AG08395 (cell line): ENCODE results near the gene ERP27.

ENCODE experiments used
- DNase-seq: peaks from one replicate; pipeline ENCODE4 v3.0.0; 2012; ENCODE audit warnings: mixed read lengths, low spot score

ERP27 gene

DNA sequence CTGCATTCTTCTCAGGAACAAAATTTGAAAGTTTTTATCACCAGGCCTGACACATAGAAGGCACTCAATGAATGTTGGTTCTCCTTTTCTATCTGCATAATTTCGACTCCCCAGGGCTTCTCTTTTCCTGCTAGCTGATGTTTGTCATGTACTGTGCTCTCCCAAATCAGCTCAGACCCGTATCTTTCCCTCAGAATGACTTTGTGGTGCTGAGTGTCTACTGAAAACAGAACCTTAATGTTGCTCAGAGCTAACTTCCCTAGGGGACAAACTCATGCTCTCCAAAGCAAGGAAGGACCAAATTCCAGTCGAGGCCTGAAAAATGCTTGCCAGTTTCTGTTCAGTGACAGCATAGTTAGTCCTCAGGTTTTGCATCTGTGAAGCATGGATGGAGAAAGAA lies 21.1 kb upstream of the ERP27 start:
- DNase-seq: no peak

DNA sequence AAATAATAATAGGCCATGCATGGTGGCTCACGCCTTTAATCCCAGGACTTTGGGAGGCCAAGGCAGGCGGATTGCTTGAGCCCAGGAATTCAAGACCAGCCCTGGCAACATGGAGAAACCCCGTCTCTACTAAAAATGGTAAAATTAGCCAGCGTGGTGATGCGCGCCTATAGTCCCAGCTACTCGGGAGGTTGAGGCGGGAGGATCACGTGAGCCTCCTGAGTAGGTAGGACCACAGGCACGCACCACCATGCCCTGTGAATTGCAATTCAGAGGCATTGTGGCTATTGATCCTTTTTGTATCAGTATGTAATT lies 20.7 kb upstream of the ERP27 start:
- DNase-seq: no peak

DNA sequence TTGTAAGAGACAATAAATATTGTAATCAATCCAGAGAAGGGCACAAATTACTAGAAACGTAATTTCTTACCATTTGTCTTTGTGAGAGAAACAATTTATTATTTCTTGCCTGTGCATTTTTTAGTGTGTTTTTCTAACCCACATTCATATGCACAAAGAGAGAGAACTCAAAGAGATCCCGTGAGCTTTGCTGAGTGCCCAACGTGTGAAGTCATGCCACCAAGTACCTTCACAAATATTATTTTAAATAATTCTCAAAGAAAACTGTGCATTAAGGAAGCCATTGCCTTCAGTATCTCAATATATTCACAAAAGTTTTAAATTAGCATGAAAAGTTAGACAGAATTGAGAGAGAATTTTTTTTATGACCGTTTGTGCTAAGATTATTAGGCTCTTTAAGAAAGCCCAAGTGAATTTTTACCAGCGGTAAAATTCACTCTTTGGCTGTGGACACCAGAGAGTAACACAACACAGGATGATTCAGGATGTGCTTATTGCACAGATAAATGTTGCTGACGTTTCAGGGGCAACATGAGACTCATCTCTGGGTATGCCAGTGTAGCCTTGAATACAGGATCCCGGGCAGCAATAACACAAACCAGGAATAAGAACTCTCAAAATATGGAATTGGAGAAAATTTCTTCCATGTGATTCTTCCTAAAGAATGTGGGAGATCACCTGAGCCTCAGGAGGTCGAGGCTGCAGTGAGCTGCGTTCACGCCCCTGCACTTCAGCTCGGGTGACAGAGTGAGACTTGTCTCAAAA lies 20.2 kb upstream of the ERP27 start:
- no peak for DNase-seq

DNA sequence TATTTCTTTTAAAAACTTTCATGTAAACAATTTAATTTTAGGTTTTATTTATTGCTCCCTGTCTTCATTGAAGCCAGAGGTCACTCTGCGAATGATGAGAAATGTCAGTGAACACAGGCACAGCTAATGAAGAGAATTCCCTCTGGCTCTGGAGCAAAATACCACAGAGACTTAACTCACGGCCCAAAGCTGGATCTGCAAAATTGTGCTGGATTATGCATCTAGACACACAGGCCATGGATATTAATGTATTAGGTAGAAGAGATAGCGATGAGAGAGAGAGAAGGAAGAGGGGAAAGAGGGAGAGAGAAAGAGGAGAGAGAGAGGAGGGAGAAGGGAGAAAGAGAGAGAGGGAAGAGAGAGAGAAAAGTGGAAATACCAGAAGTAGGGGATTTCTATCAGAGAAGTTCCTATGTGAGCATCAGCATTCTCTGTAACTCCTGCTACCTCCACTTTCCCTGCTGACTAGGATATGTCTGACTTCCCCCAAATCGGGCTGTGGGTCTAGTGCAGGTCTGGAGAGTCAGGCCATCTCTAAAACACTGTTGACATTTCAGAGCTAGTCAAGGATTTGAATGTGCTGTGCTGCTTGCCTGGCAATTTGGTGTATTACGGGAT lies 19.3 kb upstream of the ERP27 start:
- DNase-seq: no peak

DNA sequence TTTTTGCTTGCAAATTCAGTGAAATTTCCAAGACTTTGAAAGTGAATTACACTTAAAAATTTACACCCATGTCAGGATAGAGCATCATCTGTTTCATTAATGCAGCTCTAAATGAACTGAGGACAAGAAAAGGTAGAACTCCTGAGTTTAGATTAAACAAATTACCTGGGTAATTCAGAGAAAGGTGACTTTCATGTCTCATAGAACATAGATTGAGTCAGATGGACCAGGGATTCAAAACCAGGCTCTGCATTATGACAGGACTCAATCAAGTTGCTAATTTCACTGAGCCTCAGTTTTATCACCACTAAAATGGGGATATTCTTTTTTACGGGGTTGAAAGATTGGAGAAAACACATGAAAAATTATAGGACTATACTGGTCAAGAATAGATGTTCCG lies 18.6 kb upstream of the ERP27 start:
- no peak for DNase-seq

DNA sequence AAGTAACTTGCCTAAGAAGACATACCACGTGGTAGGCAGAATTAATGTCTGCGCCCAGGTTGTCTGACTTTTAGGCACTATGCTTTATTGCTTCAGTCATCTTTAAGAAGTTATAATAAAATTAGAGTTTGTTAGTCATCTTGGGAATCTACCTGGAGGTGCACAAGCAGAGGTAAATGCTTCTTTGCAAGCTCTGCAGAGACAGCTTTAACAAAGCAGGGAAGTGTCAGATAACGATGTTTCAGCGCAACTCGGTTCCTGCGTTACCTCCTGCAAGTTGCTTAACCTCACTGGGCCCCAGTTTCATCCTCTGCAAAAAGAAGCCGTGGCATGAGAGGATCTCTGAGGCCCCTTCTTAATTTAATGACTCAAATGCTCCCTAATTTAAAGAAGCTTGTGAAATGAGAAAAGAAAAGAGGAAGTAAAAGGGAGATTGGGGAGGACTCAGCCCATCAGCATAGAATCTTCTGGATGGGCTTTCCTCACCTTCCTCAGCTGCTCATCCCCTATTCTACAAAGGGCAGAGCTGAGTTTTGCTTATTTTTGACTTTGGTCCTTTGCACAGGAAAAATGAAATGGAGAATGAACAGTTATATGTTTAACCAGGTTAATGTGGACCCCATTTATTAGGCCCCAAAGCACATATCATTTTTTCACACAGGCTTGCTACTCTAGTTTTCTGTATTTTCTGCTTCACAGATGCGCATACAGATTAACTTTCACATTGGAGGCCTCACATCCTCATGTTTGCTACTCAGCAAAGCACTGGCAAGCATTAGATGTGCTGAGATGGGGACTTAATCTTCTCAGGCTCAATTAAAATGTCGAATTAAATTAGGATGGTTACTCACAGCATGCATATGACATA lies 17.9 kb upstream of the ERP27 start:
- no peak for DNase-seq

DNA sequence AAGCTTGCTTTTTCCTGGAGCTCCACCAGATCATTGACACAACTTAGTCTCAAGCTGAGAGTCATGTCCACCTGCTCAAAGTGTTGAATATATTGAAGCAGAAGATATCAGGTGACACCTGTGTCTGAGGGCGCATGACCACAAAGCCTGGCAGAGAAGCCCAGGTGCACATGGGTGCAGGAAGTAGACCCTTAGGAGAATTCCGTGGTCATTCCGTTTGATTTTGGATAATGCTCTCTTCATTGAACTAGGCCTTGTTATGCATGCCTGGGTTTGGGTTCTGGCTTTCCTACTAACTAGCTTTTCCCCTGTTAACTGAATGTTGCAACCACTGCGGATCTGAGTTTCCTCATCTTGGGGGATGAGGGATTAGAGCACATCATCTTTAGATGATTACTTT lies 15.9 kb upstream of the ERP27 start:
- no peak for DNase-seq

DNA sequence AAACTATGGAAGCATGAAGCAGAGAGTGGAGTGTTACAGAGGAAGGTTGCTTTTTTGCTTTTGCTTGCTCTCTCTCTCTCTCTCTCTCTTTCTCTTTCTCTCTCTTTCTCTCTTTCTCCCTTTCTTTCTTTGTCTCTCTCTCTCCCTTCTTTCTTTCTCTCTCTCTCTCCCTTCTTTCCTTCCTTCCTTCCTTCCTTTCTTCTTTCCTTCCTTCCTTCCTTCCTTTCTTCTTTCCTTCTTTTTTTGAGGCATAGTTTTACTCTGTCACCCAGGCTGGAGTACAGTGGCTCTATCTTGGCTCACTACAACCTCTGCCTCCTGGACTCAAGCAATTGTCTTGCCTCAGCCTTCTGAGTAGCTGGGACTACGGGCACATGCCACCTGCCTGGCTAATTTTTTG lies 15.4 kb upstream of the ERP27 start:
- no peak for DNase-seq

DNA sequence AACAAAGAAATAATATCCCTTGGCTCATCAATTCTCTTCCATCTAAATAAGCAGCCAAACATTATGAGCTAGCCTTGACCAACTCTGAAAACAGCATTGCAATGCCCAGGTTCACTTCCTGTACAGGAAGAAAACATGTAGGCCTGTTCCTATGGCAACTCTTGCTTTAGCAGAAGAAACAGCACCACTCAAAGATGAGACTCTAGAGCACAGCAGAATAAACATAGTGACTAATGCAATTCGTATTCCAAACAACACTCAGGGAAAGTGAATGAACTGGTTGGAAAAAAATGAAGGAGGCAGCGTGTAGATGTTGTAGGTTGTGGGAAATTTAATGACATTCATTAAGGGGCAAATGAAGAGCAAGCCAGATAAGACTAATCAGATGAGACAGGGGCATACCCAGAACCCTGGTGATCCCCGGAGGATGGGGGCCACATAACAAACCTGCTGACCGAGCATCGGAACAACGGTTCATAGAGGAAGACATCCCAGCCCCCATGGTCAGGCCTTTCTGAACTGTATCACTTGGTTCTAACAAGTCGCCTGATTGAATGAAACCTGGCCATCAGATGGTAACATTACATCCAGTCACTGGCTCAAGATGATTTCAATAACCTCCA lies 14.1 kb upstream of the ERP27 start:
- DNase-seq: peak; percentile 80

DNA sequence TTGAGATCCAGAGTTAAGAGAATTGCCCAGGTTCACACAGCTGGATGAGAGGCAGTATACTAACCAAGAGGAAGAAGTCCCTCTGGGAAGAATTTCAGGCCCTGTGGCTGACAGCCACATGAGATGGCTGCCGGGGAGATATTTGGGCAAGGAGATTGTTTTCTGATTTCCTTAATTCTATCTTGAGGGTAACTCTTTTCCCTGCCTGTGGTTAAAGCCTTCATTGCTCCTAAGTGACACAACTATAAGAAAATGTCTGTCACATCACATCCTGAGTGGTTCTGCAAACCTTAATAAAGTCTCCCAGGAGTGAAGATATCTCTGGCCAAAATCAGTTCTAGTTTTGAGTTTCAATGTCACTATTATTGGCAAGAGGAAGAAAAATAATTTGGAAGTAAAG lies 13.5 kb upstream of the ERP27 start:
- DNase-seq: no peak

DNA sequence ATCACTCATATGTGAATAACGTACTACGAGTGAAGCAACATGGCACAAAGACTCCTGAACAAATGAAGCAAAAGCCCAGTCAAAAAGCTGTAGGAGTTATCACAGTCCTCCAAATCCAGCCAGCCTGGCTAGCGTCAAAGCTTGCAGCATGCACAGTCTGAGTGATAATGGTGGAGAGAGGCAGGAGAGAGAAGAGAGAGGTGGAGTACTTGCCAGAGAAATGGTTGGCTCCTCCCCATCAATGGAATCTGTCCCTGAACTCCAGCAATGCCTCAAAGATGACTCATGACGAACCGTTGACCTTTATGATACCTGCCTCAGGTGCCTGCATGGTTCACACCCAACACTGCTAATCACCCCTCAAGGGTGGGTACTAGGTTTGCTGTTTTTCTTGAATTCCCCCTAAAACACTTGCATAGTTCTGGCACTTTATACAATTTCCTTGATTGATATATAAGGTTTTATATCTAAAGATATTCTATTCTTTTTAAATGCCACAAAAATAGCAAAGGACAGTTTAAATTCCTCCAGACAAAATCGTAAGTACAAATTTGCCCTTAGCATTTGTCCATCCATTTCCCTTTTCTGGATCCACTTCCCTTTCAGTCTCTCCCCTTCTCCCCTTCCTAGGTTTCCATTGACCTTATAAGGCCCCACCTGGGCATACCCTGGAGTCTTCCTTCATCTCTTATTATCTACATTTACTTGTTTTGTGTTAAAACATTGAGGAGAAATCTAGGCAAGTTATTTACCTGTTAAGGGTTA lies 12.8 kb upstream of the ERP27 start:
- DNase-seq: no peak

DNA sequence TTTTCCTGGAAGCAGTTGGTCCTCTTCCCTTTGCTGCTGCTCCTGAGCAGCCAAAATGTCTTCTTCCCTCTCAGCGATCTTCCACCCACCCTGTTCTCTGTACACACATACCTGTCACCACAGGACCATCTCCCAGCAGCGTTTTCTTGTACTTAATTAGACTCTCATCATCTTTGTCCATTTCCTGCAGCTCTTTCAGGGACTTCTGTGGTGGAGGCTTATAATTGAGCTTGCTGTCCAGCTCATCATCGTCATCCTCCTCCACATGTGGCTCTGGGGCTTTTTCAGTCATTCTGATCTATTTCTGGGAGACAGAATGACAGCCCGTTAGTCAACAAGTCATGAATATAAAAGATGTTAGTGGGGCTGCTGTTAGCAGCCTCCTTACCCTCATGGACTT lies 12.1 kb upstream of the ERP27 start:
- no peak for DNase-seq

DNA sequence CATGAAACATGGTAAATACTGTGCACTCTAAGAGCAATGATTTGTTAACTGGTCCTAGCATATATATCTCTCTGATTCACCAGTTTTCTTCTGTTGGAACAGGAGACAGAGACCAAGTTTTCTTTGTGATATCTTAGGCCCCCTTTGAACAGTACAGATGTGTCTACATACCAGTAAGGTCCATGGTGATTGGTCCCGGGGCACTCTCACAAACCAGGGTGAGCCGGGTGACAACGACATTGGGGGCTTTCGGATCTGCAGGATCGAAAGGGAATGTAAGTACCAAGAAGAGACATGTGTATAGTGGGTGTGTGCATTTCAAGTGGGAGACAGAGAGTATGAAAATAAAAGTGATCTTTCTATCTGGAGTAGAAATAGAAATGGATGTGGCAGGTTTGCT lies 11.3 kb upstream of the ERP27 start:
- no peak for DNase-seq

DNA sequence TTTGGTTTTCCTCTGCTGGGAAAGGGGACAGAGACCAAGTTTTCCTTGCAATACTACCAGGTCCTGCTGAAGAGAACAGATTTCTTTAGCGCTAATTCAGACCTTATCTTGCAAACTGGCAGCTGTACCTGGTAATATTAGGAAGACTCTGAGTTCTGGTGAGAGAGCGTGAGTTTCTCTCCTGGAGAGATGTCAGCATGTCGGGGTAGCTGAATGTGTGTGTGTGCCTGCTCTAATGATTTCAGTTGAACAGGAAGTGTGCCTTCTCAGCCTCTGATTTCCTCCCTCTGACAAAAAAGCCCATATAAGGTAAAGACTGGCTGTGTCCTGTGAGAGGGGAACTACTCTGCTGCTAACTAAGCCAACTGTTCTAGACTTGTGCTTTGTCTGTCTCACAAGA lies 10.3 kb upstream of the ERP27 start:
- DNase-seq: peak; percentile 82

DNA sequence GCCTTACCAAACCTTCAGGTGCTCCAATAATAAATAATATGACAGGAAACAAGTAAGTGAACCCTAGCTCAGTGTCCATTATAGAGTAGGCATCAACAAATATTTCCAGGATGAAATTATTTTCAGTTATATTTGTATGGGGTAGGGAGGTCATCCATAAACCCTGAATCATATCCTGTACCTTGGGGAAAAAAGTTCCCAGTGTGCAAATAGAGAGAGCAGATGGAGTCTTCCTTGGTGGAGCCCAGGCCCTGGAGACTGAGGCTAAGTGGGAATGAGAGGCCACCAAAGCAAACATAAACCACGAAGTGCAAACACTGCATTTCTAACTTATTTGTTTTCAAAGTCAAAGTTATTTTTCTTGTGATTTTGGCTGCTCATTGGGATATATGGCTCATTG lies 8.5 kb upstream of the ERP27 start:
- DNase-seq: no peak

DNA sequence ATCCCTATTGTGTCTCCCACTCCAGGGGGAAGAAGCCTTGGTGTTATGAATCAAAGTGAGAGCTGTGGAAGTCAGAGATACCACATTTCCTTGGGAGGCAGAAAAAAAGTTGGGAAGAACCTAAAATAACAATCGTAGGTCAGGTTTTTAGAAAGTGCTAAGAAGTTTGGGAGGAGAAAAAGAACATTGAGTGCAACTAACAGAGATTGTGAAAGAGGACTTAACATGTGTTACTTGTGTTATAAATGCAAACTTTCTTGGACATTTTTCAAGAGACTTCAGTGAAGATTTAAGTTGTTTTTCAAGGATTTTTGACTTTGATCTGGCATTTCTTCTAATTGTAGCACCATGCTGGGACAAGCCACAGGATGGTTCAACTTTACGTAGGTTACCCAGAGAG lies 7.8 kb upstream of the ERP27 start:
- DNase-seq: no peak

DNA sequence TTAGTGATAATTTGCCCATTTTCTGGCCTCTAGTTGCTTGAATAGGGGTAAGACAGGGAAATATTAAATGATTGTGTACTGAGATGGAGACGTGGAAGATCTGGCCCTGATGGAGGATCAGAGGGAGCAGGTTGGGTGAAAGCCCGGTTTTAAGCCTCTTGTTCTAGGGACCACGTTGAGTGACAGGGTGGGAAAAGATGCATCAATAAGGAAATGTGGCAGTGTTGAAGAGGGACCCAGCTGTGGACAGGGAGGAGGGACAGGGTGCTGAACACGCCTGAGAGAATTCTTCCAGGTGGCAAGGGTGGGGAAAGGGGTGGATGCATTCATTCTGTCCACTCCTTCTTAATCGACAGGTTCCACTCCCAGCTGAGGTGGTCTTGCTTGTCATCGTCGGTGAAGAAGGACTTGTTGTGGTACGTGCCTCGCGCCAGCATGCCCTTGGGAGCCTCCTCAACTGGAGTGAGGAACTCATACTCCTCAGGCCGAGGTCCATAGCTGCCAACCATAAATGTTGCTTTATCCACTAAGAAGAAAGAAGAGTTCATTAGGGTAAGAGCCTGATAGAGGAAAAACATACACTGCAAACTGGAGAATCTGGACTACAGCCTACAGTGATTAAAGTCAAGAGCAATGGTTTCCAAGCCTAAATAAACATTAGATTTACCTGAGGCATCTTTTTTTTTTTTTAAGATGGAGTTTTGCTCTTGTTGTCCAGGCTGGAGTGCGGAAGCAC lies 4.0 kb upstream of the ERP27 start:
- DNase-seq: no peak

DNA sequence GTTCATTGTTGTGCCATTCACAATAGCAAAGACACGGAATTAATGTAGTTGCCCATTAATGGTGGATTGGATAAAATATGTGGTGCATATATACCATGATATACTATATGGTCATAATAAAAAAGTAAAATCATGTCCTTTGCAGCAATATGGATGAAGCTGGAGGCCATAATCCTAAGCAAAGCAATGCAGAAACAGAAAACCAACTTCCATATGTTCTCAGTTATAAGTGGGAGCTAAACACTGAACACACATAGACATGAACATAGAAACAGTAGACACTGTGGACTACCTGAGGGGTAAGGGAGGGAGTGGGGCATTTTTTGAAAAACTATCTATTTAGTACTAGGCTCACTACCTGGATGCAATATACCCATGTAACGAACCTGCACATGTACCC lies 3.0 kb upstream of the ERP27 start:
- DNase-seq: no peak

DNA sequence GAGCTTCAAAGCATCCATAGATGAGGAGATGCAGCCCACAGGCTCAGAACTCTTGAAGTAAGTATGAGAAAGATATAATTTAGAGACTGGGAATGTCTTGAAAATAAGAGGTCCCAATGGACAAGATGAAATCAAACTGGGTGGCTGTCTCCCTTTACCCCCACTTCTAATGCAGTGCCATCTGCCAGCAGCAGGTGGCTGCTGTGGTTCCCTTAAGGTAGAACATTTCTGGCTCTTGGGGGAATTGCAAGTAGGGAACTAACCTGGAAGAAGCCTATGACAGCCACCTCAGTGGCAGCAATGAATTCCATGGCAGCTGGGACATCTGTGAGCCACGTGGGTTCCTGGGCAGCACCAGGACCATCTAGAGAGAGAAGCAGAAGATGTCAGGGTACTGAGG lies 648 bp downstream of the ERP27 start:
- DNase-seq: no peak

DNA sequence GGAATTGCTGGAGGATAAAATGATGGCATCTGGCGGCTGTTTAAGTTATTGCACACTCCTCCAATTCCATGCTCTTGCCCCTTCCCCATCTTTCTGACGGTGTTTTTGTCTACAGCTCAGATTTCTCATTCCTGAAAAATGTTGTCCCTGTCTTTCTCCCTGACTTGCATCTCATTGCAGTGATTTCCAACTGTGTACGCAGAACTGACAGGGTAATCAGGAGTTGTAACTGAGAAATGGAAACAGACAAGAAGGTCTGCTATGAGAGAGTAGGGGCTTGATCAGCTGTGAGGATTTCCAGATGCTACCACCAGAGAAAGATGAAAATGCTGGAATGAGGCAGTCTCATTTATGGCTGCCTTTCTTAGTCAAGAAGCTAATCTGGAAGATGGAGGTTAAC lies 1.3 kb downstream of the ERP27 start:
- no peak for DNase-seq

DNA sequence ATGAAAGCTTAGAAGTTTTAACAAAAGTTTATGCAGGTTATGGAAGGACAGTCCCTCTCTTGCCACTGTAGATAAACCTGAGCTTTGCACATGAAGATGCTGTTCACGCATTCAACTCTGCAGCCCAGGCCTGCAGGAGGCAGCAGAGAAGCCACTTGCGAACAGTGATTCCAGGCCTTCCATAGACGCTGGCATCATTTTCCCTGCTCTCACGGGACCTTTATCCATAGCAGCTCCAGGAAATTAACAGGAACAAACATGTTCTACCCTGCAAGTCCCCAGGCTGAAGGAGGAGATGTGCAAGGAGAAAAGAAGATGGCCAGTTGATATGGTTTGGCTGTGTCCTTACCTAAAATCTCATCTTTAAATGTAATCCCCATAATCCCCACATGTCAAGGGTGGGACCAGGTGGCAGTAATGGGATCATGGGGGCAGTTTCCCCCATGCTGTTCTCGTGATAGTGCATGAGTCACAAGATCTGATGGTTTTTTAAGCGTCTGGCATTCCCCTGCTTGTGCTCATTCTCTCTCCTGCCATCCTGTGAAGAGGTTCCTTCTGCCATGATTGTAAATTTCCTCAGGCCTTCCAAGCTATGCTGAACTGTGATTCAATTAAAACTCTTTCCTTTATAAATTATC lies 2.0 kb downstream of the ERP27 start:
- no peak for DNase-seq
